Bone marrow (tissue), 2 donors: ENCODE results near the gene KRT39.
"Not testable (repeated sequence)": the region's sequence is repeated elsewhere in the genome, so short reads cannot be mapped to it uniquely, and the experiment has no call there.

Experiments used
- DNase-seq, 2 donors: peaks; one replicate each; lab custom pipeline; 2025; lab: John Stamatoyannopoulos, UW

The KRT39 gene

DNA sequence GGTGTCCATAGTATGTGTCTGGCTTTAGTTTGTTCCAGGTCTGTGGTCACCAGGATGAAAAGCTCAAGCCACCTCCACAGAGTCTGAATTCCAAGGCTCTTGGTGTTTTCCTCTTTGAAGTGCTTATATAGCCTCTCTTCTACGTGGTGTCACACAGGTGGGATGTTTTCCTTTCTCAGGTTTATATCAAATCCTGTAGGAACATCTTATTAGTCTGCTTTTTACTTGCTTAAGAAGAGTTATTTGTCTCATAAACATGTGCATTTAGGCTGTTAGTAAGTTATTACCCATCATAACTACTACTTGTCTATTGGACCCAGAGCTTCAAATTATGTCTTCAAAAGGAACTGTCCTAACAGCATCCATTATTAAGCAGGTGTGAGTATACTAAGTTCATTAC, at the start of gene KRT39:
Gene KRT39 (minus strand): TSS at position 101 of the 400 bp plus-strand sequence. CDS start 92 bp downstream, at position 9.
- no peak for DNase-seq

DNA sequence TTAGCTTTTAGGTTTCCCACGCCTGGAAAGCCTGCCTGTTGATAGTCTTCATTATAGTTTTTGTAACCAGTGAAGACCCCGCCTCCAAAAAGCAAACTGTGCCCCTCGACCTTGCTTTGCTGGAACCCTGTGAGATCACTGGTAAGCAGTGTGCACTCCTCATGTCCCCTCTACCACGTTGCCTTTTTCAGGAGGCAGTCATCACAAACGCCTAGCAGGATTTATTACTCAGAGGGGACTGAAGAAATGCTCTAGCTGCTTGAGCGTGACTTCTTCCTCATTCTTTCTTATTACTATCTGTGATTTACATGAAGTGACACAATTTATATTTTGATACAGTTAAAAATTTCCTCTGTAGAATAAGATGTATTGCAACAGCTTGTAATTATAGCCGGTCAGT, 48.7 kb upstream of the KRT39 start:
- no peak for DNase-seq

DNA sequence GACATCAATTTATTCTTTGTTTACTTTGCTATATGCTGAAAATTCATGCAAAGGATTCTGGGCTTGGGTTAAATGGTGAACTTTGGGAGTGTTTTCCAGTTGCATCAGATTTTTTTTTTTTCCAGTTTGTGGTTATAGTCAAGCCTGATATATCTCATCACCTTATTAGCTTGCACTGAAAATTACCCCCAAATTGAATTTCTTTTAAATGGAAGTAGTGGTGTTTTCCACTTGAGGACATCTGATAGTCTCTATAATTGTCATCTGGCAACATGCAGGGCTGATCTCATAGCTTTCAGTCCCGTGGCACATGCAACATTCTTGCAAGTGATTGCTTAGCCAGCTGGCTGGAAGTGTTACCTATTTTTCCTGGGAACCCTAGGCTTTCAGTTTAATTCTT, 46.9 kb upstream of the KRT39 start:
- DNase-seq = no peak

DNA sequence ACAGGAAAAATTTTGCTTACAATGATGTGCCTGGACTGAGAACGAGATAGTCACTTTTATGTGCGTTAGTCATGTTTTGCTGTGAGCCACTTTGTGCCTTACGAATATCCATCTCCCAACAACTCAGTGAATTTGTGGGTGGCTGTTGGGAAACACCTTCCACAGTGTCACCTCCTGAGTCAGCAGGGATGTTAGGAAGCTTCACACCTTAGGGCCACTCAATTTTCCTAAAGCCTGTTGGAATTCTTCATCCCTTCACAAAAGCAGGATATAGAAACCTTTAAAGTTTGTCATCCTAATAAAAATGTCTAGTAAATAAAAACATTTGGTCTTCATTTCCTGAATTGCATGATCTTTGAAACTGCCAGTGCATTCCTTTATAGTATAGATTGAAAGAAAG, 46.4 kb upstream of the KRT39 start:
- no peak for DNase-seq

DNA sequence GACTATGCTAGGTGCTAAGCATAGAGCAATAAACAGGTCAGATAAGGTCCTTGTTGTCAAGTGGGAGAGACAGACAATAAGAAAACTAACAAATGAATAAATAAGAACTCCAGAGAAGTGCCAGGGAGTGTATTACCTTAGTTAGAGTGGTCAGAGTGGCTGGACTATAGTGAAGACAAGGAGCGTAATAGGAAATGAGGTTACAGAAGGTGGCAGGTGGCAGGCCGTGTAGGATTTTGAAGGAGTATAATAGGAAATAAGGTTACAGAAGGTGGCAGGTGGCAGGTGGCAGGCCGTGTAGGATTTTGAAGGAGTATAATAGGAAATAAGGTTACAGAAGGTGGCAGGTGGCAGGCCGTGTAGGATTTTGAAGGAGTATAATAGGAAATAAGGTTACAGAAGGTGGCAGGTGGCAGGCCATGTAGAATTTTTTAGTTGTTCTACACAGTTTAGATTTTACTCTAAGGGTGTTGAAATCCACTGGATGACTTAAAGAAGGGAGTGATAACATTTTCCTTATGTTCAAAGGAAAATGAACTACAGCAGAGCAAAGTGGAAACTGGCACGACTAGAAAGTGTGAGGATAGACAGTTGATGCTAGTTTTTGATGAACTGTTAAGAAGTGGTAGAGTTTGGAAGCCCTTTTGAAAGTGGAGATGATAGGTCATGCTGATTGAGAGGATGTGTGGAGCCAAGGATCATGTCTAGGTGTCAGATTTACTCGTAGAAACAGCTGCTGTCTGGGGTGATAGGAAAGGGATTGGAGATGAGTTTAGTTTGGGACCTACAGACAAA, 45.8 kb upstream of the KRT39 start:
- DNase-seq = no peak

DNA sequence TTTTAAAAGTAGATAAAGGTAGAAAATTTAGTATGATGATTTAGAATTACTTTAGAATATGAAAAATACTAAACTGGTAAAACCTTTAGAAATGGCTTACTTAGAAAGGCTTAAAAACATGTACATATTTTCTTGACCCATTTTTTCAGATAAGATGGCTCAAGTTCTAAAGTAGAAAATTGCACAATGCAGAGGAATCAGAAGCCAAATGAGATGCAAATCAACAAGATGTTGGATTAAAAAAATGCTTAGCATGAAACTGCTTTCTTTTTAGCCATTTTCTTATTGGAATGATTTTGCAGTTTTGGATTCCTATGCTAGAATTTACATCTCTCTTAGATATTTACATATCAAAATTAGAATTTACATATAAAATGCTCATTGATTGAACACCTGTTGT, 43.7 kb upstream of the KRT39 start:
- no peak for DNase-seq

DNA sequence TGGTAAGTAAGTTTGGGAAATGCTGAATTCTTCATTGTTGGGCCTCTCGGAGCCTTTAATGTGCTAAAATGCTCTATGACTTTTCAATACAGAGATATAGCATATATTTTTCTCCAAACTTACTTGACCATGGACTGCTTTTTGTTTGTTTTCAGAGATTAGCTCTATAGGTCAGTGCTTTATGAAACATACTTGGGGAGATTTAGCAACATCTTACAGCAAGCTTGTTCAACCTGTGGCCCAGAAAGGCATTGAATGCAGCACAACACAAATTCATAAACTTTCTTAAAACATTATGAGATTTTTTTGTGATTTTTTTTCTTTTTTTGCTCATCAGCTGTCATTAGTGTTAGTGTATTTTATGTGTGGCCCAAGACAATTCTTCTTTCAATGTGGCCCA, 43.2 kb upstream of the KRT39 start:
- DNase-seq = no peak

DNA sequence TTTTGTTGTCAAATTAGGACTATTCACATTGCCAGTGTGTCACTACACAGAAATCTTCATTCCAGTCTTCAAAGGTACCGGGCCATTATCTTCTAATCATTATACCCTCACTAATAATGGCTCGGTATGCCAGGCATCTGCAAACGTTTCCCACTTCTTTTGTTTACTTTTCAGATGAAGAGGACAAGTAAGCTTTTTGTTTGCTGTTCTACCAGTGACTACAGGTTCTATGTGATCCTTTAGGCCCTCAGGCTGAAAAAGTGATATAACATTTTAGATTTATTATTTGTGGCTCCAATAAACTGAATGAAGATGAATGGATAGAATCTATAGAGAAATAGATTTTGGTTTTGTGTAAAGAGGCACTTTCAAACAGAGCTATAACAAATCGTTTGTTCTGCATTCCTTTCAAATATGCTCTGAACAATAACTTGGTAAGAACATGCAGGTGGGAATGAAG, 42.6 kb upstream of the KRT39 start:
- no peak for DNase-seq

DNA sequence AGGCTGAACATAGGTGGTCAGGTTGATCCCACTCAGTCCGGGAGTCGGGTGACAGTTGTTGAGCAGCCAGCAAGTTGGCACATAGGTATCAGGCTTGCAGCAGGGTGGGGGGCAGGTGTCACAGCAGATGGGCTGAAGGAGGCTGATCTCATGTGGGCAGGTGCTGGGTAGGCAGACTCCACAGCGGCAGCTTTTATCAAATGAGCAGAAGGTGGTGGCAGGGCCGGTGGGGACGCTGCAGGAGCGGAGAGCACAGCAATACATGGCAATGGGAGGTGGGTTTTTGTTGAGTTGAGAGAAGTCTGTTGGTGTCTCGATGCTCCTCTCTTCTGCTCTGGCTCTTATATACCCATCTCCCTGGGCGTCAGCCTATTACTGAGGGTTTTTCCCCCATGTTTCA, 42.1 kb upstream of the KRT39 start, which contains the start of gene KRTAP3-1:
Gene KRTAP3-1 (minus strand): TSS at position 318 of the 400 bp plus-strand sequence. CDS start 54 bp downstream, at position 264.
- no peak for DNase-seq

DNA sequence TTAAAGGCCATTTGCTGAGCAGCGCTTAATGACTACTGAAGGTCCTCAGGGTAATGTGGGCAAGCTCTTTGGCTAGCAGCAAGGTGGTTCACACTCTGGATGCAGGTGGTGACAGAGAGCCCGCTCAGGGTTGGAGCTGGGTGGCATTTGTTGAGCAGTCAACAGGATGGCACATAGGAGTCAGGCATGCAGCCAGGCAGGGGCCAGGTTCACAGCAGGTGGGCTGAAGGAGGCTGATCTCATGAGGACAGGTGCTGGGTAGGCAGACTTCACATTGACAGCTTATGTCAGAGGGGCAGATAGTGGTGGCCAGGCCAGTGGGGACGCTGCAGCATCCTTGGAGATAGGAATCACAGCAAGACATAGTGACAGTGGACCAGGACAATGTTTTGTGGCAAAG, 37.6 kb upstream of the KRT39 start:
- DNase-seq = no peak

DNA sequence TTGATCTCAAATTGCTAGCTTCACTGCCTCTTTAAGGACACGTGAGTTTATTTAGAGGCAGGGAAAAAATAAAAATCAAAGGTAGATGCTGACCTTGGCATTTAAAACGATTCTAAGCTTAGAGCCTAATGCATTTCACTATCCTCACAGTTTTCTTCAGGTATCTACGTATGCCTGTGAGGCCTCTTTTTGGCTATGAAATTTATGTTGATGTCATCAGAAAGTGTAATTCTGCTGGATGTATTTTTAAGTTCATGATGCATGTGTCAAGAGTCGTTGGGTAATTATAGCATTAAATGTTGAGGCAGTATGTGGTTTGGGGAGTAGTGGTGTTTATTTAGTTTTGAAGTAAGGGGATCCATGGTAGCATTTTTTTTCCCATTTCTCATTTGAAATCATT, 37.2 kb upstream of the KRT39 start:
- DNase-seq = no peak

DNA sequence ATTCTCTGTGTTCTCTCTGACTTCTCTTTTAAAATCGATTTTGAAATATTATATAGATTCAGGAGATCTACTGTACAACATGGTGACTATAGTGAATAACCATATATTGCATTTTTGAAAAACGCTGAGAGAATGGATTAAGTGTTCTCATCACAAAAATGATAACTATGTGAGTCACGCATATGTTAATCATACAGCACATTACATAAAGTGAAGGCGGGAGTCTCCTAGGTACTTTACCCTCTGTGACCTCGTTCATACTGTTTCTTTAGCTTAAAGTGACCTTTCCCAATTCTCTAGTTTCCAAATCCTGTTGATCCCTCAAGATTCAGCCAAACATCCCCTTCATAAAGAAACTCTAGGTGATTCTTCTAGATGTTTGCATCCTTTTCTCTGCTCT, 36.1 kb upstream of the KRT39 start:
- DNase-seq = no peak

DNA sequence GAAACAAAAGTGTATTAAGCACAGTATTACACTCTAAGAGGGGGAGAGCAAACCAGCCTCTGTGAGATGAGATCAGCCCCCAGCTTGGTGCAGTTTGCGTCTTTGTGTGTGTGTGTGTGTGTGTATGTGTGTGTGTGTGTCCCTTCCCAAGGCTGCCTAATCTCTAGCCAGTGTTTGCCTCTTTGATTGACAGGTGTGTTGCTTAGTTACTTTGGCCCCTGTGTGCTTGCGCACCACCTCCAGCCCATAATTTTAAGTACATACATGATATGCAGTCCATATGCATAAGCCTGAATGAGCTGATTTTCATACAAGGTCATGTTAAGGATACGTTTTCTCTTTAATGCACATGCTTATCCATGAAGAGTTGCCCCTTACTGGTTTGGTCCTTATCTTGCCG, 35.0 kb upstream of the KRT39 start:
- no peak for DNase-seq

DNA sequence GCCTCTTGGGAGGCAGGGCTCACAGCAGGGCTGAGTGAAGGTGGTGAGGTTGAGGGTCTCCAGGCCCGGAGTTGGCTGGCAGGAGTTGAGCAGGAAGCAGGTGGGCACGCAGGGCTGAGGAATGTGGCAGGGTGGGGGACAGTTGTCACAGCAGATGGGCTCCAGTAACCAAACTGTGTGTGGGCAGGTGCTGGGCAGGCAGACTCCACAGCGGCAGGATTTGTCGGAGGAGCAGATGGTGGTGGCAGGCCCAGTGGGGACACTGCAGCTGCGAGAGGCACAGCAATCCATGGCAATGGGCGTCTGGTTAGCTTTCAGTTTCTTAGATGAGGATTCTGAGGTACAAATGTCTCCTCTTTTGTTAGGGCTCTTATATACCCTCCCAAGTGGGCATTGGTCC, 32.8 kb upstream of the KRT39 start, which contains the start of gene KRTAP3-2:
Gene KRTAP3-2 (minus strand): TSS at position 344 of the 400 bp plus-strand sequence. CDS start 53 bp downstream, at position 291.
- DNase-seq = not testable (repeated sequence)

DNA sequence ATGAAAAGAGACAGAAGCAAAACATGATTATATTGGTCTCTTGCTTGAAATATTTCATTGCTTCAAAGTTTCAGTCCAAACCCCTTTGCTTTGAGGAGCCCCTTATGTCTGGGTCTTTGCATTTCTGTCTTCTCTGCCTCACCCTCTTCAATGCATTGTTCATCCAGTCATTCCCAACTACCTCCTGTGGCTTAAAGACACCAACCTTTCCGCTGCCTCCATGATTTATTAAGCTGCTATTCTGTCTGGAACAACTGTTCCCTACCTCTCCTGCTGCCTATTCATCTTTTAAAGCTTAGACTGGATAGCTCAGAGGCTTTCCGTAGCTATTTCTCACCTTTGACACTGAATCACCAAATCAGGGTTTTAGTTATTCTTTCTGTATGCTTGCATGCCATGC, 30.6 kb upstream of the KRT39 start:
- DNase-seq = no peak

DNA sequence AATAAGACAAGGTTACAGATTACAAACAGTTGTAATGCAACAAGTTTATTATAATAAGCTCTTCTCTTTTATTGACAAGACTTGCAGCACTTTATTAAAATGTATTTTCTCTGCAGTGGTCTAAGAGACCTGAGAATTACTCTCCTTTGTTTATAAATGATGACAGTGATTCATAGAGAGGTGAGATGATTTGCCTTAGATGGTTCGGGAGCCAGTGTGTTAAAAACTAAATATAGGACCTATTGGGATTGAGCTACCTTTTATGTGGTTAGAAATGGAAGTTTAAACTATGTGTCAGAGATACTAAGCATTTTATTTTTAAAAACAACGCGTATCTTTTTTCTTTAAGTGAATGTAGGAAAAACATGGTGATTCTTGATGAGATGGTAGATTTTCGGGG, 30.1 kb upstream of the KRT39 start:
- DNase-seq = no peak

DNA sequence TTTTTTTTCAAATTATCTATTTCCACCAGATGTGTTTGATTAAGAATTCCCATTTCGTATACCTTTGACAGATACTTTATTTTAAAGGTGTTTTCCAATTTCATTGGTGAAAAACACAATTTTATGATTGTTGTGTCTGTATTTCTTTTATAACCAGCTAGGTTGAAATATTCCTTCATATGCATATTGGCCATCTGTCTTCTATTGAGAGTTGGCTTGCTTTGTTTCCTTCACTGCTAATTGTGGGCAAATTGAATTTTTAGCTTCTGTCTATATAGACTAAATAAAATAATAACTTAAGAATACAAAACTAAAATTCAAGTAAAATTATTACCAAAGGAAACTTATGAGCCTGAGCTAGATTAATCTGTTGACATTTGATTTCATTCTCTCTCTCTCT, 28.4 kb upstream of the KRT39 start:
- DNase-seq = no peak

DNA sequence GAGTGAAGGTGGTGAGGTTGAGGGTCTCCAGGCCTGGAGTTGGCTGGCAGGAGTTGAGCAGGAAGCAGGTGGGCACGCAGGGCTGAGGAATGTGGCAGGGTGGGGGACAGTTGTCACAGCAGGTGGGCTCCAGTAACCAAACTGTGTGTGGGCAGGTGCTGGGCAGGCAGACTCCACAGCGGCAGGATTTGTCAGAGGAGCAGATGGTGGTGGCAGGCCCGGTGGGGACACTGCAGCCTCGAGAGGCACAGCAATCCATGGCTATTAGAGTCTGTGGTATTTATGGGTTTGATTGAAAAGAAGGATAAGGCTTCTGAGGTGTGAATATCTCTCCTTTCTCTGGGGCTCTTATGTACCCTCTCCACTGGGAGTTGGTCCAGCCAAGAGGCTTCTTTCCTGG, 27.1 kb upstream of the KRT39 start, which contains the start of gene KRTAP3-3:
Gene KRTAP3-3 (minus strand): TSS at position 326 of the 400 bp plus-strand sequence. CDS start 67 bp downstream, at position 259.
- no peak for DNase-seq

DNA sequence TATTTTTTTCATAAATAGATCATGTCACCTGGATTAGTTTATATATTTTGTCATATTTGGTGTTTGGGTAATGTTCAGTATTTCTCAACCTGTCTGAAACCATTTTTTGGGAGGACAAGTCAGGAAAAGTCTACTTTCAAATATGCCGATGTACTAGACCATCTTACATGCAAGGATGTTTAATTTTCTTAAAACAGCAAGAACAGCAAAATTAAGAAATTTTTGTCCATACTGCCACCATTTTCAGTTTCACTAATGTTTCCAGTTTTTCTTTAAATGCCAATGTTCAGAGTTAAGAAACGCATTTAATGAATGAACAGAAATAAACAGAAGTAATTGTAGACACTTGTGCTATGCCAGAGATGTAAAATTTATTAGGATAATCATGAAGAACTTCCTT, 26.3 kb upstream of the KRT39 start:
- DNase-seq = no peak

DNA sequence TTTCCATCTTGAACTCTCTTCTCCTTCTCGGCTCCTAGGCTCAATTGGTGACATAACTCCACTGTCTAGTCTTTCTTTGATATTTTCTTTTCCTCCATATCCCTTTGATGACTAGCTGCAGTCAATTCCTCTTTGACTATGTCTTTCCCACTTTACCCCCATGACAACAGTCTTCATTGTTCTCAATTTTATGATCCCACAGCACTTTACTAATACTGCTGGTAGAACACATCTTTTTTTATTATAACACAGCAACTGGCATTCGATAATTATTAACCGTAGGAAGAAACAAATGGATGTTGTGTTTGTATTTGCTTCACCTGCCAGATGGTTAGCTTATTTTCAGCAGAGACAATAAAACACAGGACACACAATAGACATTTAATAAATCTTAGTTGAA, 25.9 kb upstream of the KRT39 start:
- DNase-seq = no peak

DNA sequence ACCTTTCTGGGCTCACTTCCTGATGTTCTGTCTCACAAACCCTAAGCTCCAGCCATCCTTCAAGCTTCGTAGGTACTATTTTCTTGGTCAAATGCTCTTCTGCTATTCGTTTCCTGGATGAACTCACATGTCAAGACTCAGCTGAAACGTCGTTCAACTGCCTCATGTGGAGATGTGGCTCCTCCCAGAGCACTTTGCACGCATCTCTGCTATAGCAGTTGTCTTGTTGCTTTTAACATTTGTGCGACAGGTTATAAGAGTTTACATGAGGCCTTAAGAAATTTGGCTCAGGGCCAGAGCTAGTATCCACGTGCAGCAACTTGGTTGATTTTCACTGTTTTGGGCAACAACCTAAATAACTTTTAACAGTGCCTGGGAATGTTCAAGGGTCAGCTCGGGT, 20.2 kb upstream of the KRT39 start:
- DNase-seq = no peak

DNA sequence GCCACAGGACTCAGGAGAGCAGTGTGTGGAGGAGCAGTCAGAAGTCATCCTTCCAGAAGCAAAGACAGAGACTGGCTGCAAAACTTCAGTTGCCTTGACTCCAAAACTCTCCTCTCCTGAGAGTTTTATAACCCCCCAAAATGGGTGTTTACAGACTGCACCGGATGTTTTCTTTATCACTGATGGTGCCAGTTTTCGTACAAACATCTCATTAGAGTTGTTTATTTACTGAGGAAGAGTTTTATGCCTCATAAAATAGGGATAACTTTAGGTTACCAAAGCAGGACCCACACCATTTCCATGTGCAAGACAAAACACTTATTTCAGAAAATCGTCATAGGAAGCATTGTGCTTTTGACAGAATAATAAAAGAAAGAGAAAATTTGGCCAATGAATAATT, 17.5 kb upstream of the KRT39 start, which contains the start of gene KRT40:
Gene KRT40 (minus strand): TSS at position 101 of the 400 bp plus-strand sequence. CDS start 53 bp downstream, at position 48.
- no peak for DNase-seq

DNA sequence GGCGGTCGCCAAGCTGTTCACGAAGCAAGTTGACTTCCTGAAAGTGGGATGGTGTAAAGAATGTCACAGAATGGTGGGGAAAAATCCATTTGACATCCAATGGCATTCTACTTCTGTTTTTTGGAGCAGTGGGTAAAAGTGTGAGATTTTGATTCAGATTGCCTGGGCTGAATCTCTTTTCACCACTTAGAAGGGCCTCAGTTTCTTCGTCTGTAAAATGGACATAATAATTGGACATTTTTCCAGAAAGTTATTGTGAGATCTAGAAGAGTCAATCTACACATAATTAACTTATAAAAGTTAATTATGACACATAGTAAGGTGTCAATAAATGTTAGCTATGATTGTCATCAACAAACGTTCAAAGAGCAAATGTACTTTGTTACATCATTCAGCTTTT, 14.4 kb upstream of the KRT39 start:
- DNase-seq = no peak

DNA sequence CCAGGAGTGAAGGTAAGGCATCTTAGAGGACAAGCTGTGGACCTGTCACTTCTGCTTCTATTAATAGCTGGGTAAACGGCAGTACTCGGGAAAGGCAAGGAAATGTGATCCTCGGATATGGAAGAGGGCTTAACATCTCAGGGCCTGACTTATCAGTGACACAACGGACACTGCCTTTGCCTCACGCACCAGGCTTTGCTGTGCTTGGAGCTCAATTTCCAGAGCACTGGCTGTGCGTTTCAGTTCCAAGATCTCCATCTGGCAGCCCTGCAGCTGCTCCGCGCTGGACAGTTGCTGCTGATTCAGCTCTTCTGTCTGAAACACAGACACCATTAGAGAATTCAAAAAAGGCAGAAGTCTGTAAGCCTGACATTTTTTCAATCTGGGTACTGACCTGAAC, 13.8 kb upstream of the KRT39 start:
- DNase-seq = no peak
